ENCODE results near the gene SUSD1. TPM values are rescaled to one million over a fixed set of nuclear protein-coding genes. Genes with fewer than 3 reads are reported as not detected.

SUSD1 gene
- total and polyA plus RNA-seq, 2 donors from 2014 or later, result 11.0 to 19.8 TPM

- TF ChIP-seq CTCF (IDR thresholded peaks at IDR 0.05; ENCODE audit: borderline replicate concordance, extremely low read depth, insufficient read depth), result no peak
Measured at GRCh38 chr9:112056996-112057395, 118.1 kb downstream of the SUSD1 start.

GRCh38 chr9:112054916-112055315, 120.2 kb downstream of the SUSD1 start:
- intact Hi-C loops (cut with DNase I), result no loop called here

More at GRCh38 chr9:112056996-112057395, 118.1 kb downstream of the SUSD1 start:
- Histone ChIP-seq H3K9me3 (ENCODE audit: control insufficient read depth in 2 of 3, insufficient read depth in 1 of 3, low read length in 3 of 3) (no peaks in the 10 kb centered on the region), H3K36me3 (ENCODE audit: control insufficient read depth in 2 of 3, insufficient read depth in 3 of 3, low read length in 3 of 3) (peaks cover 0 to 2% (median 0%) of the 10 kb centered on the region in 3 donors), H3K4me3 (ENCODE audit: low read length in 3 of 3) (no peak overlapping the region), H3K27ac (ENCODE audit: low read depth in 2 of 2, low read length in 2 of 2) (no peak overlapping the region), H3K9ac (ENCODE audit: low read length in 3 of 3) (no peak overlapping the region), H3K4me1 (ENCODE audit: control insufficient read depth in 2 of 3, insufficient read depth in 2 of 3, low read depth in 1 of 3, low read length in 3 of 3) (peaks cover 3 to 23% (median 11%) of the 10 kb centered on the region in 3 donors), H3K27me3 (ENCODE audit: control insufficient read depth, insufficient read depth, low read length) (no peaks in the 10 kb centered on the region)
- FAIRE-seq (no peak), DNase-seq (no peak)
- intact Hi-C loops (cut with DNase I), result no loop called here

GRCh38 chr9:112051812-112052211, 123.3 kb downstream of the SUSD1 start:
- no peak for TF ChIP-seq CTCF (IDR thresholded peaks at IDR 0.05; ENCODE audit: borderline replicate concordance, extremely low read depth, insufficient read depth)
- H3K4me3 ChIP-seq (ENCODE audit: low read length in 3 of 3), result no peak overlapping the region
- FAIRE-seq, result no peak
- no peaks in the 10 kb centered on the region for H3K9me3 ChIP-seq (ENCODE audit: control insufficient read depth in 2 of 3, insufficient read depth in 1 of 3, low read length in 3 of 3)
- no peaks in the 10 kb centered on the region for H3K27me3 ChIP-seq (ENCODE audit: control insufficient read depth, insufficient read depth, low read length)
- intact Hi-C loops (cut with DNase I), result no loop called here
- H3K4me1 ChIP-seq (ENCODE audit: control insufficient read depth in 2 of 3, insufficient read depth in 2 of 3, low read depth in 1 of 3, low read length in 3 of 3), result peaks cover 0 to 28% (median 16%) of the 10 kb centered on the region in 3 donors
- no peaks in the 10 kb centered on the region for H3K36me3 ChIP-seq (ENCODE audit: control insufficient read depth in 2 of 3, insufficient read depth in 3 of 3, low read length in 3 of 3)
- DNase-seq, result no peak
- H3K9ac ChIP-seq (ENCODE audit: low read length in 3 of 3), result no peak overlapping the region
- peak overlapping the region in 1 of 2 donors; percentile 10 for H3K27ac ChIP-seq (ENCODE audit: low read depth in 2 of 2, low read length in 2 of 2)

More at GRCh38 chr9:112054916-112055315, 120.2 kb downstream of the SUSD1 start:
- DNase-seq (no peak), FAIRE-seq (no peak)
- no peak overlapping the region for H3K4me3 ChIP-seq (ENCODE audit: low read length in 3 of 3)
- H3K9me3 ChIP-seq (ENCODE audit: control insufficient read depth in 2 of 3, insufficient read depth in 1 of 3, low read length in 3 of 3), result no peaks in the 10 kb centered on the region
- TF ChIP-seq CTCF (IDR thresholded peaks at IDR 0.05; ENCODE audit: borderline replicate concordance, extremely low read depth, insufficient read depth), result no peak
- no peak overlapping the region for H3K9ac ChIP-seq (ENCODE audit: low read length in 3 of 3)
- peaks cover 3 to 31% (median 17%) of the 10 kb centered on the region in 3 donors for H3K4me1 ChIP-seq (ENCODE audit: control insufficient read depth in 2 of 3, insufficient read depth in 2 of 3, low read depth in 1 of 3, low read length in 3 of 3)
- no peaks in the 10 kb centered on the region for H3K27me3 ChIP-seq (ENCODE audit: control insufficient read depth, insufficient read depth, low read length)
- no peak overlapping the region for H3K27ac ChIP-seq (ENCODE audit: low read depth in 2 of 2, low read length in 2 of 2)
- H3K36me3 ChIP-seq (ENCODE audit: control insufficient read depth in 2 of 3, insufficient read depth in 3 of 3, low read length in 3 of 3), result no peaks in the 10 kb centered on the region

Measured in kidney (tissue), 14 donors.